Hepatocyte (in vitro differentiated cells): ENCODE results near the gene FCRLA. TPM values are rescaled to one million over a fixed set of nuclear protein-coding genes. Genes with fewer than 3 reads are reported as not detected.

Experiments
- DNase-seq: peaks from one replicate; pipeline ENCODE4 v3.0.0-alpha.2; 2016; ENCODE audit warnings: low spot score
- H2AFZ ChIP-seq: fragments of 200-600 bp; sonication (generic); 2 replicates; pipeline ENCODE4 v1.6.0; 2016; ENCODE audit warnings: antibody characterized with exemption, mild to moderate bottlenecking
- H3K27ac ChIP-seq: fragments of 200-600 bp; sonication (generic); 2 replicates; pipeline ENCODE4 v1.5.1; 2016; ENCODE audit warnings: mild to moderate bottlenecking
- H3K27me3 ChIP-seq: fragments of 200-600 bp; sonication (generic); 2 replicates; pipeline ENCODE4 v1.6.1; 2016
- H3K36me3 ChIP-seq: fragments of 200-600 bp; sonication (generic); replicated peaks from 2 replicates; pipeline ENCODE4 v1.5.1; 2016; ENCODE audit warnings: low read depth; ENCODE audit not compliant: insufficient read depth
- H3K4me1 ChIP-seq: fragments of 200-600 bp; sonication (generic); 2 replicates; pipeline ENCODE4 v1.5.1; 2016; ENCODE audit warnings: mild to moderate bottlenecking, moderate library complexity; ENCODE audit not compliant: insufficient read depth
- H3K4me2 ChIP-seq: fragments of 200-600 bp; sonication (generic); 2 replicates; pipeline ENCODE4 v1.6.0; 2016
- H3K4me3 ChIP-seq: fragments of 200-600 bp; sonication (generic); 2 replicates; pipeline ENCODE4 v1.5.1; 2016; ENCODE audit warnings: mild to moderate bottlenecking
- H3K79me2 ChIP-seq: fragments of 200-600 bp; sonication (generic); 2 replicates; pipeline ENCODE4 v1.6.0; 2017; ENCODE audit warnings: mild to moderate bottlenecking
- H3K9me2 ChIP-seq: fragments of 200-600 bp; sonication (generic); replicated peaks from 2 replicates; pipeline ENCODE4 v1.6.0; 2017; ENCODE audit warnings: mild to moderate bottlenecking; ENCODE audit not compliant: insufficient read depth
- H3K9me3 ChIP-seq: fragments of 200-600 bp; sonication (generic); 2 replicates; pipeline ENCODE4 v1.5.1; 2016; ENCODE audit warnings: low read depth, mild to moderate bottlenecking
- H4K20me1 ChIP-seq: fragments of 200-600 bp; sonication (generic); 2 replicates; pipeline ENCODE4 v1.6.0; 2016; ENCODE audit warnings: mild to moderate bottlenecking; ENCODE audit not compliant: insufficient read depth, poor library complexity, severe bottlenecking
- CTCF ChIP-seq: fragments of 200-600 bp; sonication (generic); IDR thresholded peaks from 2 replicates; pipeline ENCODE4 v1.5.1; 2016; ENCODE audit warnings: antibody characterized with exemption, mild to moderate bottlenecking; ENCODE audit not compliant: poor library complexity
- EZH2 ChIP-seq: fragments of 200-600 bp; sonication (generic); IDR thresholded peaks from 2 replicates; pipeline ENCODE4 v1.6.1; 2016; ENCODE audit warnings: antibody characterized with exemption, mild to moderate bottlenecking, borderline replicate concordance
- EZH2phosphoT487 ChIP-seq: fragments of 200-600 bp; sonication (generic); IDR thresholded peaks from one replicate; pipeline ENCODE4 v1.6.1; 2018; ENCODE audit warnings: antibody characterized with exemption, mild to moderate bottlenecking, low read depth, moderate library complexity; ENCODE audit not compliant: unreplicated experiment, severe bottlenecking
- WGBS: methylation state at CpG from one replicate; pipeline ENCODE4 v1.1.6; 2016; ENCODE audit warnings: low lambda C conversion rate; ENCODE audit errors: missing lambda C conversion rate; 5-methylcytosine and 5-hydroxymethylcytosine counted together
- polyA plus RNA-seq: library from polyadenylated mRNA; unstranded; fragments of >200 nt; fragmentation: Nextera tagmentation; extraction: Ambion mirVana; gene quantifications from 2 replicates; pipeline ENCODE4 v1.2.1, GENCODE V29; 2016
- total RNA-seq: library from RNA; depleted of rRNA; stranded (reverse); fragments of >200 nt; gene quantifications from 2 replicates; pipeline ENCODE4 v1.2.3, GENCODE V29; 2014

FCRLA gene
- total and polyA plus RNA-seq, 2 experiments from 2014 or later: 0.31 to 3.0 TPM

DNA sequence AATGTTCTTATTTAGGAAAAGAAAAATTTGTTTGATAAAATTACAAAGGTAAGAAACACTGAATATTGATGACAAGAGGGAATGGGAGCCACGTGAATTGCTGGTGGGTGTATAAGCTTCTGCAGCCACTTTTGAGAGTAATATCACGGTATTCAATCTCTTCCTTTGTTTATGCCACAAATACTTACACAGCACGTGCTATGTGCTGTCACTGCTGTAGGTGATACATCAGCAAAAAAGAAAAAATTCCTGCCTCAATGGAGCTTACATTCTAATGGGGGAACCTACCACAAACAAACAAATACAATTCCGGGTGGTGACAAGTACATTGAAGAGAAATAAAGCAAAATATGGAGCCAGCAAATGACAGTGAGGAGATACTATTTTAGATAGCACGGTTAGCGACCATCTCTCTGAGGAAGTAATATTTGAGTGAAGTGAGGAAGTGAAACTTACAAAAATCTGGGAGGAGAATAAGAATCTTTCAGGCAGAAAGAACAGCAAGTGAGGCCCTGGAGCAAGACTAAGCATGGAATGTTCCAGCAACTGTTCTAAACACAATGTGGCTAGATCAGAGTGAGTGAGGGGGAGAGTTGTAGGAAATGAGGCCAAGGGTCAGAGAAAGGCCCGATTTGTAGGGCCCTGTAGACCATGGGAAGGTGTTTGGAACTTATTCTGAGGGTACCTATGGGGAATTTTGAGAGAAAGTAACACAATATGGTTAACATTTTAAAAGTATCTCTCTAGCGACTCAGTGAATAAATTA, 11.7 kb downstream of the FCRLA start:
- no peak overlapping the region for H3K4me3 ChIP-seq
- H4K20me1 ChIP-seq: no peaks in the 10 kb centered on the region
- no peaks in the 10 kb centered on the region for H3K9me3 ChIP-seq
- no peak overlapping the region for H2AFZ ChIP-seq
- peaks cover 7% of the 10 kb centered on the region for H3K27me3 ChIP-seq
- no peak for DNase-seq
- H3K4me1 ChIP-seq: no peaks in the 10 kb centered on the region
- 73% methylated on average over 8 of the region's 8 CpGs for WGBS
- no peak for TF ChIP-seq EZH2phosphoT487
- TF ChIP-seq CTCF: no peak
- TF ChIP-seq EZH2: no peak
- no peak overlapping the region for H3K4me2 ChIP-seq
- no peaks in the 10 kb centered on the region for H3K79me2 ChIP-seq
- H3K36me3 ChIP-seq: no peaks in the 10 kb centered on the region
- H3K9me2 ChIP-seq: no peaks in the 10 kb centered on the region
- H3K27ac ChIP-seq: no peak overlapping the region

GRCh38 chr1:161719325-161719611, 12.2 kb downstream of the FCRLA start:
- H3K27me3 ChIP-seq: peaks cover 7% of the 10 kb centered on the region
- TF ChIP-seq EZH2 (no peak), EZH2phosphoT487 (no peak), CTCF (no peak)
- 96% methylated on average over 1 of the region's 1 CpG for WGBS

GRCh38 chr1:161720422-161720821, 13.4 kb downstream of the FCRLA start:
- H3K9me2 ChIP-seq: no peaks in the 10 kb centered on the region
- no peak overlapping the region for H2AFZ ChIP-seq
- H3K27me3 ChIP-seq: peaks cover 7% of the 10 kb centered on the region
- DNase-seq: no peak
- no peaks in the 10 kb centered on the region for H3K9me3 ChIP-seq
- WGBS: 74% methylated on average over 1 of the region's 1 CpG
- no peaks in the 10 kb centered on the region for H4K20me1 ChIP-seq
- no peaks in the 10 kb centered on the region for H3K4me1 ChIP-seq
- H3K4me3 ChIP-seq: no peak overlapping the region
- H3K4me2 ChIP-seq: no peak overlapping the region
- no peak overlapping the region for H3K27ac ChIP-seq
- H3K36me3 ChIP-seq: no peaks in the 10 kb centered on the region
- no peak for TF ChIP-seq CTCF
- TF ChIP-seq EZH2phosphoT487: no peak
- no peak for TF ChIP-seq EZH2
- H3K79me2 ChIP-seq: no peaks in the 10 kb centered on the region

More at GRCh38 chr1:161719325-161719611, 12.2 kb downstream of the FCRLA start:
- Histone ChIP-seq H3K9me2 (no peaks in the 10 kb centered on the region), H3K27ac (no peak overlapping the region), H3K36me3 (no peaks in the 10 kb centered on the region), H3K9me3 (no peaks in the 10 kb centered on the region), H3K4me2 (no peak overlapping the region), H3K79me2 (no peaks in the 10 kb centered on the region), H4K20me1 (no peaks in the 10 kb centered on the region), H2AFZ (no peak overlapping the region), H3K4me3 (no peak overlapping the region), H3K4me1 (no peaks in the 10 kb centered on the region)
- no peak for DNase-seq
